Uterus (tissue), 2 donors: Measurements from ENCODE around the gene APP.

ENCODE experiments used
- POLR2A ChIP-seq, 2 donors: fragments of 450-650 bp; IDR thresholded peaks; one replicate each; pipeline ENCODE4 v1.6.1; 2016; ENCODE audit warnings: antibody characterized with exemption in 2 of 2, mild to moderate bottlenecking in 1 of 2, moderate library complexity in 1 of 2
- TF ChIP-seq, protein P1 (sequence below), 4 experiments: fragments of 200-600 bp in 2 of 4; fragments of 450-650 bp in 2 of 4; sonication (generic) in 2 of 4; IDR thresholded peaks; one replicate each; pipeline ENCODE4 v1.5.1; 2016 to 2019; ENCODE audit warnings: antibody characterized with exemption in 4 of 4, mild to moderate bottlenecking in 2 of 4, moderate library complexity in 1 of 4

- TF ChIP-seq, protein P1, sequence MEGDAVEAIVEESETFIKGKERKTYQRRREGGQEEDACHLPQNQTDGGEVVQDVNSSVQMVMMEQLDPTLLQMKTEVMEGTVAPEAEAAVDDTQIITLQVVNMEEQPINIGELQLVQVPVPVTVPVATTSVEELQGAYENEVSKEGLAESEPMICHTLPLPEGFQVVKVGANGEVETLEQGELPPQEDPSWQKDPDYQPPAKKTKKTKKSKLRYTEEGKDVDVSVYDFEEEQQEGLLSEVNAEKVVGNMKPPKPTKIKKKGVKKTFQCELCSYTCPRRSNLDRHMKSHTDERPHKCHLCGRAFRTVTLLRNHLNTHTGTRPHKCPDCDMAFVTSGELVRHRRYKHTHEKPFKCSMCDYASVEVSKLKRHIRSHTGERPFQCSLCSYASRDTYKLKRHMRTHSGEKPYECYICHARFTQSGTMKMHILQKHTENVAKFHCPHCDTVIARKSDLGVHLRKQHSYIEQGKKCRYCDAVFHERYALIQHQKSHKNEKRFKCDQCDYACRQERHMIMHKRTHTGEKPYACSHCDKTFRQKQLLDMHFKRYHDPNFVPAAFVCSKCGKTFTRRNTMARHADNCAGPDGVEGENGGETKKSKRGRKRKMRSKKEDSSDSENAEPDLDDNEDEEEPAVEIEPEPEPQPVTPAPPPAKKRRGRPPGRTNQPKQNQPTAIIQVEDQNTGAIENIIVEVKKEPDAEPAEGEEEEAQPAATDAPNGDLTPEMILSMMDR (IDR thresholded peaks at IDR 0.05), result no peak
- TF ChIP-seq POLR2A (IDR thresholded peaks at IDR 0.05), result no peak
Observed at GRCh38 chr21:25884311-25884710, 286.3 kb downstream of the APP start.
